GM20000 (cell line): ENCODE data around the gene NARS2.
"Not testable (repeated sequence)": the region's sequence is repeated elsewhere in the genome, so short reads cannot be mapped to it uniquely, and the experiment has no call there.

Source experiments
- DNase-seq: peaks from one replicate; pipeline ENCODE4 v3.0.0; 2012; ENCODE audit warnings: low spot score
- CTCF ChIP-seq: IDR thresholded peaks from 2 replicates; pipeline ENCODE4 v1.5.1; 2012; ENCODE audit warnings: mild to moderate bottlenecking, control low read depth; ENCODE audit errors: extremely low read depth, missing control alignments

Gene NARS2

GRCh38 chr11:78574386-78575381, at the start of gene NARS2:
TSS of gene NARS2 (minus strand) at chr11:78574864. CDS start at chr11:78574488, 376 bp downstream.
- DNase-seq: peak; percentile 95
- TF ChIP-seq CTCF: no peak

GRCh38 chr11:78622666-78623065, 48.0 kb upstream of the NARS2 start:
- TF ChIP-seq CTCF: no peak
- DNase-seq: no peak

- DNase-seq: no peak
- TF ChIP-seq CTCF: no peak
Measured at GRCh38 chr11:78620159-78620558, 45.5 kb upstream of the NARS2 start.

- DNase-seq: no peak
- no peak for TF ChIP-seq CTCF
Measured at GRCh38 chr11:78615724-78616123, 41.1 kb upstream of the NARS2 start.

GRCh38 chr11:78613378-78613813, 38.7 kb upstream of the NARS2 start:
- no peak for DNase-seq
- no peak for TF ChIP-seq CTCF

GRCh38 chr11:78612721-78613377, 38.2 kb upstream of the NARS2 start:
- TF ChIP-seq CTCF: no peak
- DNase-seq: no peak

GRCh38 chr11:78609321-78609720, 34.7 kb upstream of the NARS2 start:
- not testable (repeated sequence) for DNase-seq
